HepG2 (cell line): Measurements from ENCODE around the gene LYZL2. TPM values are rescaled to one million over a fixed set of nuclear protein-coding genes. Genes with fewer than 3 reads are reported as not detected.
A peak's percentile ranks its signal among the peaks of the same experiment; 100 is the strongest.

Source experiments
- ARID5B ChIP-seq: IDR thresholded peaks from 2 replicates; pipeline ENCODE4 v1.4.0; 2020; ENCODE audit warnings: mild to moderate bottlenecking, missing genetic modification reagents
- DZIP1 ChIP-seq: sonication (generic); formaldehyde crosslinking; IDR thresholded peaks from 2 replicates; pipeline ENCODE4 v1.5.0; 2020; ENCODE audit warnings: mild to moderate bottlenecking, missing genetic modification reagents
- ELF1 ChIP-seq: sonication (generic); formaldehyde crosslinking; IDR thresholded peaks from 2 replicates; pipeline ENCODE4 v1.4.0; 2020; ENCODE audit warnings: missing genetic modification reagents
- ERF ChIP-seq: IDR thresholded peaks from 2 replicates; pipeline ENCODE4 v1.6.1; 2018; ENCODE audit warnings: missing biosample characterization, missing genetic modification reagents
- KDM5B ChIP-seq: sonication (generic); formaldehyde crosslinking; IDR thresholded peaks from 2 replicates; pipeline ENCODE4 v1.4.0; 2020; ENCODE audit warnings: missing genetic modification reagents, mild to moderate bottlenecking, borderline replicate concordance
- NR2F2 ChIP-seq: IDR thresholded peaks from 2 replicates; pipeline ENCODE4 v1.6.1; 2012; ENCODE audit warnings: low read depth, inconsistent platforms, borderline replicate concordance
- STAT6 ChIP-seq: sonication (generic); formaldehyde crosslinking; IDR thresholded peaks from 2 replicates; pipeline ENCODE4 v1.4.0; 2020; ENCODE audit warnings: missing genetic modification reagents, mild to moderate bottlenecking, borderline replicate concordance
- WIZ ChIP-seq: sonication (generic); formaldehyde crosslinking; IDR thresholded peaks from 2 replicates; pipeline ENCODE4 v1.5.1; 2020; ENCODE audit warnings: mild to moderate bottlenecking, missing genetic modification reagents
- ZNF775 ChIP-seq: sonication (generic); formaldehyde crosslinking; IDR thresholded peaks from 2 replicates; pipeline ENCODE4 v1.4.0; 2020; ENCODE audit warnings: missing genetic modification reagents, mild to moderate bottlenecking, moderate library complexity, borderline replicate concordance
- ZSCAN30 ChIP-seq: sonication (generic); formaldehyde crosslinking; IDR thresholded peaks from 2 replicates; pipeline ENCODE4 v1.5.0; 2020; ENCODE audit warnings: mild to moderate bottlenecking, missing genetic modification reagents
- polyA plus RNA-seq, 8 experiments: library from polyadenylated mRNA; depleted of rRNA in 3 of 8; stranded (reverse) in 7 of 8; unstranded in 1 of 8; fragments of >200 nt; fragmentation: Illumina TruSeq in 4 of 8; extraction: Trizol in 4 of 8; gene quantifications; 2 replicates each; pipeline versions ENCODE4 v1.2.1 to v1.2.3, GENCODE V29; 2011 to 2016; ENCODE audit warnings: low read depth in 4 of 8, missing spikeins in 1 of 8, mixed read lengths in 1 of 8; ENCODE audit not compliant: insufficient read depth in 1 of 8
- total RNA-seq, 5 experiments: library from RNA; depleted of rRNA; stranded (reverse); fragments of >200 nt; fragmentation: Illumina TruSeq; extraction: Trizol; gene quantifications; 2 replicates each; pipeline ENCODE4 v1.2.3, GENCODE V29; 2016; ENCODE audit warnings: low read depth in 1 of 5
- TF ChIP-seq, protein P1 (sequence below), 2 experiments: sonication (generic) in 1 of 2; formaldehyde crosslinking in 1 of 2; IDR thresholded peaks; 2 replicates each; pipeline versions ENCODE4 v1.6.1 to v1.9.0; 2014 to 2022; ENCODE audit warnings: antibody characterized with exemption in 1 of 2, borderline replicate concordance in 1 of 2, inconsistent platforms in 1 of 2, low read depth in 1 of 2, missing genetic modification reagents in 1 of 2

The LYZL2 gene
- total and polyA plus RNA-seq, 2 of the 13 experiments (the other 11 are each of a cell fraction or from before 2014, with no cell fraction given): 0.20 to 0.63 TPM

DNA sequence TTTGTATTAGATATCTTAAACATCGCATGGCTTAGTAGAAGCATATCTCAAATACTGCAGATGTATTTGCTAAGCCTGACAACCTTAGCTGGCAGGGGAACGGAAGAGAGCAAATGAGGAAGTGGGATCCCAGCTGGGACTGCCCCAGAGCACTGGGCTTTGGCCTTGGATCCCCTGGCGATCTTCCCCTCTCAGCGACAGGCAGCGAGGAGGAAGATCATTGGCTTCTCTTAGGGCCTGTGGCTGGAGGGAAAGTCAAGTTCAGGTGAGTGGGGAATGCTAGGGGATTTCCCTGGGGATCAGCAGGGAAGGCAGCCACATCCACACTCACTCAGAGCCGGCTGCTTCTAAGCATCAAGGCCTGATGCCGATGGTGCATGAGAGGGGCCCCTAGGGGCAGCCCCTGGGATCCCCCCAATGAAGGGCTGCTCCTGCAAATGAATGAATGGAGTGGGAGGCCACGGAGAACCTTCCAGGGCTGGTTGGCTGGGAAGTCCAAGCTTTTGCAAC lies 42.0 kb downstream of the LYZL2 start (continued):
- TF ChIP-seq ERF: 0 out of 2 replicates have a peak, but pooled peaks have one; percentile 43
- peak; percentile 82 for TF ChIP-seq ELF1 (CRISPR knock-in tag)
- no peak for TF ChIP-seq DZIP1
- TF ChIP-seq ZNF775 (CRISPR knock-in tag): no peak
- peak; percentile 72 for TF ChIP-seq ARID5B (CRISPR knock-in tag)
- TF ChIP-seq, protein P1, sequence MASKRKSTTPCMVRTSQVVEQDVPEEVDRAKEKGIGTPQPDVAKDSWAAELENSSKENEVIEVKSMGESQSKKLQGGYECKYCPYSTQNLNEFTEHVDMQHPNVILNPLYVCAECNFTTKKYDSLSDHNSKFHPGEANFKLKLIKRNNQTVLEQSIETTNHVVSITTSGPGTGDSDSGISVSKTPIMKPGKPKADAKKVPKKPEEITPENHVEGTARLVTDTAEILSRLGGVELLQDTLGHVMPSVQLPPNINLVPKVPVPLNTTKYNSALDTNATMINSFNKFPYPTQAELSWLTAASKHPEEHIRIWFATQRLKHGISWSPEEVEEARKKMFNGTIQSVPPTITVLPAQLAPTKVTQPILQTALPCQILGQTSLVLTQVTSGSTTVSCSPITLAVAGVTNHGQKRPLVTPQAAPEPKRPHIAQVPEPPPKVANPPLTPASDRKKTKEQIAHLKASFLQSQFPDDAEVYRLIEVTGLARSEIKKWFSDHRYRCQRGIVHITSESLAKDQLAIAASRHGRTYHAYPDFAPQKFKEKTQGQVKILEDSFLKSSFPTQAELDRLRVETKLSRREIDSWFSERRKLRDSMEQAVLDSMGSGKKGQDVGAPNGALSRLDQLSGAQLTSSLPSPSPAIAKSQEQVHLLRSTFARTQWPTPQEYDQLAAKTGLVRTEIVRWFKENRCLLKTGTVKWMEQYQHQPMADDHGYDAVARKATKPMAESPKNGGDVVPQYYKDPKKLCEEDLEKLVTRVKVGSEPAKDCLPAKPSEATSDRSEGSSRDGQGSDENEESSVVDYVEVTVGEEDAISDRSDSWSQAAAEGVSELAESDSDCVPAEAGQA (IDR thresholded peaks at IDR 0.05; ENCODE audit: low read depth): no peak
- TF ChIP-seq, protein P1 (CRISPR knock-in tag; IDR thresholded peaks at IDR 0.05; ENCODE audit: borderline replicate concordance): no peak
- TF ChIP-seq KDM5B: peak; percentile 23; the same call in 1 of the 2 replicates
- TF ChIP-seq STAT6 (CRISPR knock-in tag): no peak
- no peak for TF ChIP-seq WIZ (CRISPR knock-in tag)
- TF ChIP-seq ZSCAN30: no peak
- TF ChIP-seq NR2F2: no peak
